ENCODE results near the gene ZBTB7C.

DNA sequence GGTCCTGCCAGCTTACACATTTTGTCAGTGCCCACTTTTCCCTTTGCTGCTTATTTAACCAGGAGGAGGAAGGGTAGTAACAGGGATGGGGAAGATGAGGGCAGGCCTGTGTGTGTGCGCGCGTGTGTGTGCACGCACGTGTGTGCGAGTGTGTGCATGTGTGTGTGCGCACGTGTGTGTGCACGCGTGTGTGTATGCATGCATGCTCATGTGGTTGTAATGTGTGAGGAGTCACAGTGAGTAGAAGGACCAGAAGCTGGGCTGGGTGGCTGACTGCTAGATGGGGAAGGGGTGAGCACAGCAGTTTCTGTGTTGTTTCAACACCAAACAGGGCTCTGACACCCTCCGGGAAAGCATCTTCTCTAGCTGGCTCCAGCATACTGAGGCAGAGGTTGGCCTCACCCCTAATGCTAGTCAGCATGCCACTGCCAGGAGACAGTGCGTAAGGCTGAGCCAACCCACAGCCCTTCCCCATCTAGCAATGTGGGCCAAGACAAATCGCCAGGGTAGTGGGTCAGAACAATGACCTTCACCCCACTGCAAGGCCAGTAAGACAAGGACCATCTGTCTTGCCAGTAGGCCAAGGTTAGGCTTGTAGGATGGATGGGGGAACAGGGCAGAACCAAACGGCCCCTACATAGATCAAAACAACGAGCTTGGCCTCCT lies 260.0 kb downstream of the ZBTB7C start:
- TF ChIP-seq CTCF (IDR thresholded peaks at IDR 0.05; ENCODE audit: borderline replicate concordance, extremely low read depth, low read length, poor library complexity, severe bottlenecking) (no peak), EZH2 (IDR thresholded peaks at IDR 0.05; ENCODE audit: borderline replicate concordance, low read depth, low read length, severe bottlenecking) (no peak)
